Activated T-cell treated with anti-CD3 and anti-CD28 coated beads, Interleukin-2, amount 50 U/mL, for 72 hours (primary cell): ENCODE results near the gene MLIP. TPM values are rescaled to one million over a fixed set of nuclear protein-coding genes. Genes with fewer than 3 reads are reported as not detected.

Experiments used
- ATAC-seq, 2 donors: fragments of 150-1000 bp; cut with Tn5 transposase; replicated peaks in 1 of 2; 2 replicates each; pipeline ENCODE4 v1.10.0; 2021; ENCODE audit warnings: moderate library complexity in 2 of 2, mild to moderate bottlenecking in 1 of 2
- DNase-seq, 2 donors: peaks; one replicate each; pipeline ENCODE4 v3.0.0; 2021 to 2022; ENCODE audit warnings: mixed read lengths in 1 of 2
- H3K27ac Mint-ChIP-seq: one replicate; pipeline ENCODE4 v1.8.0; 2022; ENCODE audit warnings: mild to moderate bottlenecking, moderate library complexity, mixed read lengths
- H3K27me3 Mint-ChIP-seq: one replicate; pipeline ENCODE4 v1.8.0; 2022; ENCODE audit warnings: low read depth, mixed read lengths
- H3K36me3 Mint-ChIP-seq, 2 donors: one replicate each; pipeline ENCODE4 v1.8.0; 2022; ENCODE audit warnings: mixed read lengths in 2 of 2, mild to moderate bottlenecking in 1 of 2; ENCODE audit not compliant: insufficient read depth in 2 of 2
- H3K4me1 Mint-ChIP-seq: one replicate; pipeline ENCODE4 v1.8.0; 2022; ENCODE audit warnings: low read depth, mixed read lengths
- H3K4me3 Mint-ChIP-seq, 2 donors: one replicate each; pipeline ENCODE4 v1.8.0; 2022; ENCODE audit warnings: mild to moderate bottlenecking in 2 of 2, mixed read lengths in 2 of 2, moderate library complexity in 2 of 2
- H3K9me3 Mint-ChIP-seq, 2 donors: one replicate each; pipeline ENCODE4 v1.8.0; 2022; ENCODE audit warnings: mixed read lengths in 2 of 2
- total RNA-seq, 2 donors: library from RNA; stranded (reverse); gene quantifications; one replicate each; pipeline ENCODE4 v1.2.3, GENCODE V29; 2022

MLIP gene
- total RNA-seq, 2 donors from 2014 or later: not detected

DNA sequence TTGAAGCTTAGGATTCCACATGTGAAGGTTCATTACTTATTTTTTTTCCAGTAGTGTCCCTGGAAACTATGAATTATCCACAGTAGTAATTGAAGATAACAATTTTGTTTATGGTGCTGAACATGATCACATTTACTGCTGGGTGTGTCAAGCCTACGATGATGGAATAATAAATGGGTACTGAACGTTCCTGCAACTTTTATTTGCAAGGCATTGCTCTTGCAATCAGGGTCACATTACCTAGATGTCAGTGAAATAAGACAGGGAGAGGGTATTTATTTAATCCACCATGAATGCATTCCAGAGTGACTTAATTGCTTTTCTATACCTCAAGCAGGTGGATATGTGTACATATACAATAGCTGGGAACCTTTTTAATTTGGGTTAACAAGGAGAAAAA is 27.0 kb upstream of the MLIP start:
- no peaks in the 10 kb centered on the region for H3K4me1 Mint-ChIP-seq
- ATAC-seq: no peak
- H3K27me3 Mint-ChIP-seq: peaks cover 11% of the 10 kb centered on the region
- no peak overlapping the region for H3K27ac Mint-ChIP-seq
- DNase-seq: no peak
- no peak overlapping the region for H3K4me3 Mint-ChIP-seq
- no peaks in the 10 kb centered on the region for H3K36me3 Mint-ChIP-seq
- no peaks in the 10 kb centered on the region for H3K9me3 Mint-ChIP-seq

DNA sequence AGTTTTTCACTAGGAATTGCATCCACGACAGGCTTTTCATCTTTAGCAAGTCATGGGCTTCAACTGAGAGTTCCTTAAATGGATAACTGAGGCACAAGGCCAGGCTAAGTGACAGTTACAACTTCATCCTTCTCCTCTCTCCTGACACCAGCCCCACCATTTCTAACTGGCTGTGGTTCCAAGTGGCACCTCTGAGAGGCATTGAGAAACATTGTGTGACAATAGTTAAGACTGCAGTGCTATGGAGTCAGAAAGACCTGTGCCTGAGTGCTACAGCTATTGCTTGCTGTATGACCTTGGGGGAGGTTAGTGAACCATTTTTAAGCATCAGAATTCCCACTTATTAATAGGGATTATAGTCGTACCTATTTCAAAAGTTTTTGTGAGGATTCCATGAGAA is 26.2 kb upstream of the MLIP start:
- ATAC-seq: no peak
- Mint-ChIP-seq H3K4me1 (no peaks in the 10 kb centered on the region), H3K9me3 (no peaks in the 10 kb centered on the region), H3K36me3 (no peaks in the 10 kb centered on the region), H3K27me3 (peaks cover 5% of the 10 kb centered on the region), H3K4me3 (no peak overlapping the region), H3K27ac (no peak overlapping the region)
- no peak for DNase-seq

DNA sequence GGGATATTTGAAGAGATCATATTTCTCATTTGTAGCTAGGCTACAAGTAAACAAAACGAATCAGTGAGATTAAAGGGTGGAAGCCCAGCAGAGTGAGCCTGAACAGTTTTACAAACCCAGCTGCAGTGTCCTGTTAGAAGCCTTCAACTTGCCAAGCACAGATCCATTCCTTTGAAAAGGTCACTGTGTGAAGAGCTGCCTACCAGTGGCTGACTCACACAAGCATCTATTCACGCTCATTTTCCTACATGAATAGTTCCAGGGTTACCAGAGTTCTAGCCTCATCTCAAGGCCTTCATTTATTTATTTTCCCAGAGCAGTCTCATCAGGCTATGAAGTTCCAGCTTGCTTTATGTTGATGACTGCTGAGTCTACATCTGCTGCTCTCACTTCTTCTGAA is 25.7 kb upstream of the MLIP start:
- H3K9me3 Mint-ChIP-seq: no peaks in the 10 kb centered on the region
- H3K4me3 Mint-ChIP-seq: no peak overlapping the region
- no peaks in the 10 kb centered on the region for H3K4me1 Mint-ChIP-seq
- peaks cover 4% of the 10 kb centered on the region for H3K27me3 Mint-ChIP-seq
- H3K27ac Mint-ChIP-seq: no peak overlapping the region
- ATAC-seq: no peak
- no peaks in the 10 kb centered on the region for H3K36me3 Mint-ChIP-seq
- DNase-seq: no peak

DNA sequence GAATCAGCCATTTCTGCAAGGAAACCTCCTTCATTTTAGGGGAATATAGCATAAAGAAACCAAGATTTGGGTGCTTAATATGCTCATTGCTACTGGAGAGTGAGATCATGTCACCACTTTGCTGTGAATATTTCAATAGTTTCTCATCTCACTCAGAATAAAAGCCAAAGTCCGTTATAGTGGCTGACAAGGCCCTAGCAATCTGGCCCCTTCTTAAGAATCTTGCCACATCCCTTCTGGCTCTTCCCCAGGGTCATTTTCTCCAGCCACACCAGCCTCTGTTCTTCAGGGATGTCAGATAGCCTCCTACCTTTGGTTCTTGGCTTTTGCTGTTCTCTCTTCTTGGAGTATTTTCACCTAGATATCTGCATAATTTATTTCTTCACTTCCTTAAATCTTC is 24.8 kb upstream of the MLIP start:
- no peaks in the 10 kb centered on the region for H3K9me3 Mint-ChIP-seq
- H3K4me1 Mint-ChIP-seq: no peaks in the 10 kb centered on the region
- no peak for DNase-seq
- no peak overlapping the region for H3K4me3 Mint-ChIP-seq
- no peaks in the 10 kb centered on the region for H3K36me3 Mint-ChIP-seq
- H3K27me3 Mint-ChIP-seq: peaks cover 4% of the 10 kb centered on the region
- ATAC-seq: no peak
- peak overlapping the region; percentile 52 for H3K27ac Mint-ChIP-seq

DNA sequence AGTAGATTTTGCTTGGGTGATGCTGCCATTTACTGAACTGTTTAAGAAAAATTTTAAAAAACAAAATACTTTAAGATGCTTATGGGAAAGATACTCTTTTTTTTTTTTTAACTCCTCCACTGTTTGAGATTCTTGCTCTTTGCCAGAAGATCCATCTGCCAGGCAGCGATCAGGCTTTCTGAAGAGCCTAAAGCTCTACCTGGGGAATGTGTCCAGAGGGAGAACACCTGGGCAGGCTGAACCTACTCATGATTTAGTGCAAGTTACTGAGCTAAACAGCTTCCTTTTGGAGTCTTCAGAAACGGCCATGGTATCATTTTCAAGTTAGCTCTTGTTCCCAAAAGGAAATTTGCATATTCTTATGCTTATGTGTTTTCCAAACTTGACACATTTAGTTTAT is 23.5 kb upstream of the MLIP start:
- no peak for ATAC-seq
- H3K27me3 Mint-ChIP-seq: peaks cover 4% of the 10 kb centered on the region
- no peak for DNase-seq
- H3K4me1 Mint-ChIP-seq: no peaks in the 10 kb centered on the region
- no peak overlapping the region for H3K4me3 Mint-ChIP-seq
- H3K9me3 Mint-ChIP-seq: no peaks in the 10 kb centered on the region
- H3K36me3 Mint-ChIP-seq: no peaks in the 10 kb centered on the region
- no peak overlapping the region for H3K27ac Mint-ChIP-seq

DNA sequence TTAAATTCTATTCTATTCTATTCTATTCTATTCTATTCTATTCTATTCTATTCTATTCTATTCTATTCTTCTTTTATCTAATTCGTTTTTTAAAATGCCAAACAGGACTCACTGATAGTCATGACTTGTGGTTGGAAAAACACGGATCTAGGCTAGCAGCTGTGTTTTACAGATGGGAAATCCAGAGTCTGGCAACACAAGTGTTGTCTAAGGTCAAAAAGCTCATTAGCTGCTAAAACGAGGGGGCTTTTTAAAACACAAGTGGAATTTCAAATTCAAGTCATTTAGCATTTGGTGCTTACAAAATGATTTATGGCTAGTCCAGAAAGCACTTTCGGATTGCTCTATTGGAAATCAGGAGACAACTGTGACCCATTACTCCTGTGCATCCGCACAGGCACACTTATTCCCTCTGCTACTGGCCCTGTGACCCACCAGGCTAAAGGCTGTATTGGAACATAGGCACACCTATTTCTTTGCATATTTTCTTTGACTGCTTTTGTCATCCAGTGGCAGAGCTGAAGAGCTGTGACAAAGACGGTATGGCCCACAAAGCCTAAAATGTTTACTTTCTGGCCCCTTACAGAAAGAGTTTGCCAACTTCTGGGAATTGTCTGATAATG is 17.8 kb upstream of the MLIP start:
- no peaks in the 10 kb centered on the region for H3K27me3 Mint-ChIP-seq
- DNase-seq (no peak), ATAC-seq (no peak)
- H3K36me3 Mint-ChIP-seq: no peaks in the 10 kb centered on the region
- H3K4me1 Mint-ChIP-seq: no peaks in the 10 kb centered on the region
- H3K4me3 Mint-ChIP-seq: no peak overlapping the region
- no peak overlapping the region for H3K27ac Mint-ChIP-seq
- H3K9me3 Mint-ChIP-seq: peaks cover 0 to 3% of the 10 kb centered on the region in 2 donors

DNA sequence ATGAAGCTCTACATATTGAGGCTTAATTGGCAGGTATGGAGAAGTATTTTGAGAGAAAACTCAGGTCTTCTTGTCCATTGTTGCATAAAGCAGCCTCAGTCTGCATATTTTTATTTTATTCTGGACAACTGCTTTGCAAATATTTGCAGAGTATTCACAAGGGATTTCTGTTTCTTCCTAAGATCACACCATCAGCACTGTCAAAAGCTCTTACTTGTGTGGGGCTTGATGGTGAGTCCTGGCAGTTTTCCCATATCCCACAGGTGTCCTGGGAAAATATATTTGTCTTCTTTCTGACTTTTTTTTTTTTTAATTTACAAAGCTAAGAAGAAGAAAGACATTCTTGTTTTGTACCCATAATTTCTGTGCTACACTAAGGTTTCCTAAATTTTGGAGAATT is 16.9 kb upstream of the MLIP start:
- no peak overlapping the region for H3K4me3 Mint-ChIP-seq
- H3K27me3 Mint-ChIP-seq: no peaks in the 10 kb centered on the region
- no peak for DNase-seq
- H3K4me1 Mint-ChIP-seq: no peaks in the 10 kb centered on the region
- no peak for ATAC-seq
- no peak overlapping the region for H3K27ac Mint-ChIP-seq
- no peaks in the 10 kb centered on the region for H3K36me3 Mint-ChIP-seq
- H3K9me3 Mint-ChIP-seq: peaks cover 0 to 3% of the 10 kb centered on the region in 2 donors

DNA sequence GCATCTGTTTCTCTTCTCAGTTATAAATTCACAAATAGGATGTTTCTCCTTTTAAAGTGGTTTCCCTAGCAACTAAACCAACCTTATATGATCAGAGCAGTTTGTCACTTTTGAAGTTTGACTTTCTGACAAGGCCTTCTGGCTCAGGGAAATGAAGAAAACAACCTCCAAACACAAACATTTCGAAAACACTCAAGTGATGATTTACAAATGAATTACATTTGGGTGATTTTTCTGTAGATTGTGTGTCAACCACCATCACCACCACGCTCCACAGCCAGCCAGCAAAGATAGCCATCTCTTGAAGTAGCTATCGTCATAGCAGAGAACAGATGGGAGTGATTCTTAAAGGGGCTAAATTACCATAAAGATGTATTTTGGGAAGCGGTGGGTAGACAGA is 16.5 kb upstream of the MLIP start:
- no peak overlapping the region for H3K4me3 Mint-ChIP-seq
- no peak for ATAC-seq

DNA sequence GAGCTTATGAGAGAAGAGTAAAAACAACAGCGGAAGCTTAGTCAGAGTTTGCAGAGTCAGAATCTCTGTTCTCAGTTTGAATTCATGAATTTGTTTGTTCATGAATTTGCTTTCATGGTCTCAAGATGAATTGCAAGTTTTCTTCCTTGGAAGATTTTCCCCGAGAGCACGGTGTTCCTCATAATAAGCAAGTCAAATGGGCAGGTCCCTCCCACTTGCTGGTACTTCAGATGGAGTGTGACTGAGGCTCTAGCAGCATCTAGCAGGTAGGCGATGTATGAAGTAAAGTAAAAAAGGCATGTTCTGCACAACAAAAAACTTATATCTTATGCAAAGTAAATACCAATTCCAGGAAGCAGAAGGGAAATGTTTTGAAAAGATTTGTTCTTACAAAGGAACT is 15.5 kb upstream of the MLIP start:
- peaks cover 0 to 3% of the 10 kb centered on the region in 2 donors for H3K9me3 Mint-ChIP-seq
- H3K4me1 Mint-ChIP-seq: no peaks in the 10 kb centered on the region
- no peaks in the 10 kb centered on the region for H3K36me3 Mint-ChIP-seq
- H3K4me3 Mint-ChIP-seq: no peak overlapping the region
- H3K27me3 Mint-ChIP-seq: no peaks in the 10 kb centered on the region
- no peak for ATAC-seq
- H3K27ac Mint-ChIP-seq: no peak overlapping the region
- DNase-seq: no peak

More for the DNA sequence above, 16.5 kb upstream of the MLIP start:
- H3K27me3 Mint-ChIP-seq: no peaks in the 10 kb centered on the region
- no peak for DNase-seq
- no peaks in the 10 kb centered on the region for H3K36me3 Mint-ChIP-seq
- no peak overlapping the region for H3K27ac Mint-ChIP-seq
- H3K4me1 Mint-ChIP-seq: no peaks in the 10 kb centered on the region
- peaks cover 0 to 3% of the 10 kb centered on the region in 2 donors for H3K9me3 Mint-ChIP-seq

DNA sequence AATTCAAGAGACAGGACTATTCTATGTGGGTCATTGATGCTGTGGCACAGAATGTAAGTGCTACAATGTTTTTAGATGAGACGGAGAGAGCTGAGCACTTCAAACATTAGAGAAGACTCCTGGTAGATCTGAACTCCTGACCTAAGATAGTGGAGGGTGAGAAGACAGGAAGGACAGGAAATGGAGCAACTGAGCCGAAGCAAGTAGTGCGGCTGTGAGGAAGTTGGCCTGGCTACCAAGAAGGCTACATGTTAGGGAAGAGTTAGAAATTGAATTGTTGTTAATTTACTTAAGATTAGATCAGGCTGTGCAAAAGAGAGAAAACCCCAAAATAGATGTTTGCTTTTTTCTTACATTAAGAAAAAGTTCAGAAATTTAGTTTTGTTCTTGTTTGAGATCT is 14.4 kb upstream of the MLIP start:
- no peak overlapping the region for H3K4me3 Mint-ChIP-seq
- no peaks in the 10 kb centered on the region for H3K27me3 Mint-ChIP-seq
- H3K9me3 Mint-ChIP-seq: peaks cover 0 to 3% of the 10 kb centered on the region in 2 donors

DNA sequence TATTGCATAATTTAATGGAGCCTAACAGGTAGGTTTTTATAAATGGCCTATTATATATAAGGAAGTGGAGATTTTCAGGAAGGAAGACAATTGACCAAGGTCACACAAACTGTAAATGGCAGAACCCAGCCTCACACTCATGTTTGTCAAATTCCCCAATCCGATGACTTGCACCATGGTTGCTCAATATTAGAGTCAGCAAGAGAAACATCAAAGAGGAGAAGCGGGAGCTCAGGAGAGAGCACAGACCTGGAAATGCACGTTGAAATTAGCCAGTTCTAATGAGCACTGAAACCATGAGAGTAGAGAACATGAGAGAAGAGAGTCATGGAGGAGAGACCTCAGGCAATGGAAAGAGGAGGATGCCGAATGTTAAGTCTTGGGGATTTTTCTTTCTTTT is 13.5 kb upstream of the MLIP start:
- ATAC-seq: no peak
- H3K9me3 Mint-ChIP-seq: peaks cover 0 to 3% of the 10 kb centered on the region in 2 donors
- no peak for DNase-seq
- no peak overlapping the region for H3K4me3 Mint-ChIP-seq
- no peaks in the 10 kb centered on the region for H3K36me3 Mint-ChIP-seq
- H3K4me1 Mint-ChIP-seq: no peaks in the 10 kb centered on the region
- H3K27me3 Mint-ChIP-seq: no peaks in the 10 kb centered on the region
- no peak overlapping the region for H3K27ac Mint-ChIP-seq

More for the DNA sequence above, 14.4 kb upstream of the MLIP start:
- Mint-ChIP-seq H3K36me3 (no peaks in the 10 kb centered on the region), H3K27ac (no peak overlapping the region), H3K4me1 (no peaks in the 10 kb centered on the region)
- DNase-seq: no peak
- no peak for ATAC-seq

DNA sequence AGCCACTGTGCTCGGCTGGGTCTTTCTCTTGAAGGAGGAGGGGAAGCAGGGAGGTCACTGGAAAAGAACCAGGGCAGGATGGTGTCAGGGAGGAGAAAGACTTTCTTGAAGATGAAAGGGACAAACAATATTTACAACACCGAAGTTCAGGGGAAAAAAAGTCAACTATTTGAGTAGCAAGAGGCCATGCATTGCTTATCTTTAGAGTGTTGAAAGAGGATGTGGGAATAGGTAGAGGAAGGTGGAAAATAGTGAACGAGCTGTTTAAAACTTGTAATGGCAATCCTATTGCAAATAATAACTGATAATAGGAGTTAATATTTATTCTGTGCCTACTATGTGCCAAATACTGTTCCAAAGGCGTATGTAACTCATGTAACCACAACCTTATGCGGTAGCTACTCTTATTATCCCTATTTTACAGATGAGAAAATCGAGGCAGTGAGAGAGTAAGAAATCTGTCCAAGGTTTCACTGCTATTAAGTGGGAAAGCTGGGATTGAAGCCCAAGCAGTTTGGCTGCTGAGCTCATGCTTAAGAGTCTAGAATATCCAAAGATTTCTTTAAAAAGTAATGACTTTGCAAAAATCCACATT is 12.7 kb upstream of the MLIP start:
- Mint-ChIP-seq H3K27me3 (no peaks in the 10 kb centered on the region), H3K4me3 (no peak overlapping the region), H3K4me1 (no peaks in the 10 kb centered on the region), H3K36me3 (no peaks in the 10 kb centered on the region), H3K27ac (no peak overlapping the region), H3K9me3 (peaks cover 0 to 3% of the 10 kb centered on the region in 2 donors)
- DNase-seq (no peak), ATAC-seq (no peak)

DNA sequence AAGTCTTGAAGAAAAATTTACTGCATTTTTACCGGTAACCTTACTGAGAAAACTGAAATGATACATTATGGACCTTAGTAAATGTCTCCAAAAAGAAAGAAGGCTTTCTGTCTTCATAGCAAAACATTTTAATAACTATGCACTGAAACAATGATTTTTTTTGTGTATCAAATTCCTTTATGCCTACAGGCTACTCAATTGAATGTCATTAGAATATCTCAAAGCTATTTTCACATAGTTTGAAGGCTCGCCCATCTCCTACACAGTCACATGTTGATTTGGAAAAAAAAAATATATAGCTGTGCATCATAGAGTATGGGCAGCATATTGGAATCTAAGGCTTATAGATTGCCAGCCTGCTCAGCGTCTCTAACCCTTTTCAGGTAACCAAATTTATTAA is 12.0 kb upstream of the MLIP start:
- no peak overlapping the region for H3K27ac Mint-ChIP-seq
- no peak for ATAC-seq
- DNase-seq: no peak
- no peaks in the 10 kb centered on the region for H3K4me1 Mint-ChIP-seq
- H3K27me3 Mint-ChIP-seq: no peaks in the 10 kb centered on the region
- H3K9me3 Mint-ChIP-seq: peaks cover 0 to 3% of the 10 kb centered on the region in 2 donors
- no peaks in the 10 kb centered on the region for H3K36me3 Mint-ChIP-seq
- no peak overlapping the region for H3K4me3 Mint-ChIP-seq

DNA sequence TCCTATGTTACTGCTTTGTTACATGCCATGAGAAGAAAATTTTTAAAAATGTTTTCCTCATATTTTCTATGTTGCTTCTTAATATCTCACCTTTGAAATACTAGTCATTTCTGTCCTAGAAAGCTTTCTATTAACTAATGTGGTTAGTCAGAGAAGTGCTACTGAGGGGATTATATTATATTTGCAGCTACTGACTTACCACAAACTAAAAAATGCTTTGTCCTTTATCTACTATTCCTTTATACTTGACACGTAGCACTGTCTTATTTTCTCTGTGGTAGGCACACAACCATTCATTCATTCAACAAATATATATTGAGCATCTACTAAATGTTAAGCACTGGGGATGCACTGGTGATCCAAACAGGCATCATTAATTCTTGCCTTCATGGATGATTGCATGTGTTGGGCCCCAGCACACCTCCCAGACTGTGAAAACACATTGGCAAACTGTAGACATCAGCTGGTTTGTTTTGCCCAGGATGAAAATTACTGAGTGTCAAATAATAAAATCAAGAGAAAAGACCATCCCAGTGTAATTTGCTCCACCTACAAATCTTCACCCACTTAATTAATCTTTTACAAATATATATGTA is 10.7 kb upstream of the MLIP start:
- Mint-ChIP-seq H3K27ac (no peak overlapping the region), H3K36me3 (no peaks in the 10 kb centered on the region), H3K4me3 (no peak overlapping the region), H3K4me1 (no peaks in the 10 kb centered on the region), H3K9me3 (peaks cover 0 to 3% of the 10 kb centered on the region in 2 donors), H3K27me3 (no peaks in the 10 kb centered on the region)
- DNase-seq (no peak), ATAC-seq (no peak)
